Body of pancreas (tissue), 4 donors: ENCODE results near the gene ZNF282.

ENCODE experiments used
- CTCF ChIP-seq, 7 experiments: fragments of 450-650 bp in 4 of 7; fragments of 200-600 bp in 3 of 7; sonication (generic) in 3 of 7; IDR thresholded peaks; one replicate each; pipeline ENCODE4 v1.5.1; 2016 to 2019; ENCODE audit warnings: antibody characterized with exemption in 7 of 7
- POLR2A ChIP-seq, 3 donors: fragments of 450-650 bp; IDR thresholded peaks; one replicate each; pipeline ENCODE4 v1.6.1; 2016; ENCODE audit warnings: antibody characterized with exemption in 3 of 3, mild to moderate bottlenecking in 2 of 3

- TF ChIP-seq CTCF (IDR thresholded peaks at IDR 0.05) (no peak), POLR2A (IDR thresholded peaks at IDR 0.05) (no peak)
Measured at GRCh38 chr7:149197675-149198074, 2.3 kb downstream of the ZNF282 start.
